Natural killer cell (primary cell): Measurements from ENCODE around the gene SMG1. TPM values are rescaled to one million over a fixed set of nuclear protein-coding genes. Genes with fewer than 3 reads are reported as not detected.

Source experiments
- ATAC-seq, 3 donors: fragments of 150-1000 bp in 2 of 3; fragments of 200-7000 bp in 1 of 3; cut with Tn5 transposase; 1 replicate in 1 of 3; 2 replicates in 2 of 3; pipeline ENCODE4 v1.10.0; 2021; ENCODE audit warnings: mild to moderate bottlenecking in 2 of 3, moderate library complexity in 2 of 3
- DNase-seq, 2 donors: peaks; one replicate each; pipeline versions ENCODE4 v3.0.0 to v3.0.0-alpha.2; 2013 to 2021; ENCODE audit warnings: mixed read lengths in 1 of 2
- H3K27ac ChIP-seq: one replicate; pipeline ENCODE4 v1.5.1; 2013; ENCODE audit warnings: mild to moderate bottlenecking, low read length
- H3K27me3 ChIP-seq: one replicate; pipeline ENCODE4 v1.6.1; 2013; ENCODE audit warnings: low read length; ENCODE audit not compliant: control insufficient read depth, insufficient read depth
- H3K36me3 ChIP-seq: one replicate; pipeline ENCODE4 v1.6.1; 2013; ENCODE audit warnings: low read length; ENCODE audit not compliant: control insufficient read depth, insufficient read depth
- H3K4me1 ChIP-seq: one replicate; pipeline ENCODE4 v1.6.1; 2013; ENCODE audit warnings: low read length; ENCODE audit not compliant: control insufficient read depth, insufficient read depth
- H3K4me3 ChIP-seq: one replicate; pipeline ENCODE4 v1.5.1; 2013; ENCODE audit warnings: low read length
- H3K9me3 ChIP-seq: one replicate; pipeline ENCODE4 v1.6.1; 2013; ENCODE audit warnings: low read length; ENCODE audit not compliant: control insufficient read depth, insufficient read depth
- H3K27ac Mint-ChIP-seq, 2 donors: one replicate each; pipeline ENCODE4 v1.8.0; 2022; ENCODE audit warnings: mild to moderate bottlenecking in 2 of 2, mixed read lengths in 2 of 2, moderate library complexity in 1 of 2
- H3K27me3 Mint-ChIP-seq, 2 donors: one replicate each; pipeline ENCODE4 v1.8.0; 2022; ENCODE audit warnings: low read depth in 2 of 2, mixed read lengths in 2 of 2
- H3K36me3 Mint-ChIP-seq: one replicate; pipeline ENCODE4 v1.8.0; 2022; ENCODE audit warnings: mixed read lengths
- H3K4me1 Mint-ChIP-seq, 2 donors: one replicate each; pipeline ENCODE4 v1.8.0; 2022; ENCODE audit warnings: mixed read lengths in 2 of 2
- H3K4me3 Mint-ChIP-seq: one replicate; pipeline ENCODE4 v1.8.0; 2022; ENCODE audit warnings: mild to moderate bottlenecking, moderate library complexity, mixed read lengths
- H3K9me3 Mint-ChIP-seq, 2 donors: one replicate each; pipeline ENCODE4 v1.8.0; 2022; ENCODE audit warnings: mixed read lengths in 2 of 2
- CTCF ChIP-seq: fragments of 200-600 bp; IDR thresholded peaks from one replicate; pipeline ENCODE4 v1.8.0; 2022; ENCODE audit warnings: antibody characterized with exemption
- WGBS: methylation state at CpG from one replicate; pipeline ENCODE4 v1.1.7; 2013; ENCODE audit warnings: missing lambda C conversion rate; ENCODE audit not compliant: insufficient coverage; 5-methylcytosine and 5-hydroxymethylcytosine counted together
- intact Hi-C: fragments of 100-400 bp; cut with micrococcal nuclease; formaldehyde crosslinking; loops from one replicate; pipeline ENCODE4 v1.14.2; 2022
- total RNA-seq, 4 donors: library from RNA; stranded (reverse); fragments of 120-200 nt in 1 of 4; gene quantifications; one replicate each; pipeline versions ENCODE4 v1.2.3 to v1.2.4, GENCODE V29; 2013 to 2022

SMG1 gene
- total RNA-seq, 3 donors from 2014 or later (not counting 1 experiment from before 2014, with no cell fraction given), result 215 to 253 (median 246) TPM

GRCh38 chr16:18832006-18832405 lies 94.2 kb downstream of the SMG1 start:
- Histone ChIP-seq H3K36me3 (peaks cover 87% of the 10 kb centered on the region), H3K27ac (no peak overlapping the region), H3K4me1 (no peaks in the 10 kb centered on the region), H3K4me3 (no peak overlapping the region), H3K27me3 (no peaks in the 10 kb centered on the region), H3K9me3 (no peaks in the 10 kb centered on the region)
- Mint-ChIP-seq H3K27ac (no peak overlapping the region), H3K4me3 (no peak overlapping the region), H3K9me3 (no peaks in the 10 kb centered on the region), H3K4me1 (no peaks in the 10 kb centered on the region), H3K27me3 (no peaks in the 10 kb centered on the region), H3K36me3 (peaks cover 28% of the 10 kb centered on the region)
- no peak for DNase-seq
- intact Hi-C loops, result no loop called here
- no peak for ATAC-seq
- WGBS, result 96% methylated on average over 2 of the region's 2 CpGs
- no peak for TF ChIP-seq CTCF

GRCh38 chr16:18829251-18829650 lies 97.0 kb downstream of the SMG1 start:
- DNase-seq (no peak), ATAC-seq (no peak)
- Histone ChIP-seq H3K36me3 (peaks cover 61% of the 10 kb centered on the region), H3K4me1 (no peaks in the 10 kb centered on the region), H3K9me3 (no peaks in the 10 kb centered on the region), H3K4me3 (no peak overlapping the region), H3K27me3 (no peaks in the 10 kb centered on the region), H3K27ac (no peak overlapping the region)
- no peaks in the 10 kb centered on the region for H3K9me3 Mint-ChIP-seq
- WGBS, result 95% methylated on average over 6 of the region's 6 CpGs
- no peaks in the 10 kb centered on the region for H3K4me1 Mint-ChIP-seq
- no peak for TF ChIP-seq CTCF
- H3K27me3 Mint-ChIP-seq, result no peaks in the 10 kb centered on the region
- peaks cover 15% of the 10 kb centered on the region for H3K36me3 Mint-ChIP-seq
- intact Hi-C loops, result no loop called here
- no peak overlapping the region for H3K4me3 Mint-ChIP-seq
- no peak overlapping the region for H3K27ac Mint-ChIP-seq

GRCh38 chr16:18827890-18828289 lies 98.3 kb downstream of the SMG1 start:
- DNase-seq, result no peak
- peak overlapping the region in 1 of 2 donors; percentile 22 for H3K27ac Mint-ChIP-seq
- H3K27me3 ChIP-seq, result no peaks in the 10 kb centered on the region
- intact Hi-C loops, result no loop called here
- no peak overlapping the region for H3K4me3 ChIP-seq
- H3K36me3 Mint-ChIP-seq, result peaks cover 10% of the 10 kb centered on the region
- H3K27me3 Mint-ChIP-seq, result no peaks in the 10 kb centered on the region
- H3K4me3 Mint-ChIP-seq, result no peak overlapping the region
- no peaks in the 10 kb centered on the region for H3K9me3 Mint-ChIP-seq
- peaks cover 48% of the 10 kb centered on the region for H3K36me3 ChIP-seq
- H3K4me1 ChIP-seq, result no peaks in the 10 kb centered on the region
- 91% methylated on average over 4 of the region's 4 CpGs for WGBS
- H3K9me3 ChIP-seq, result no peaks in the 10 kb centered on the region
- no peak for TF ChIP-seq CTCF
- H3K4me1 Mint-ChIP-seq, result no peaks in the 10 kb centered on the region
- no peak for ATAC-seq
- no peak overlapping the region for H3K27ac ChIP-seq

GRCh38 chr16:18816286-18816685 lies 109.9 kb downstream of the SMG1 start:
- intact Hi-C loops, result no loop called here

More at GRCh38 chr16:18816286-18816685, 109.9 kb downstream of the SMG1 start:
- Histone ChIP-seq H3K36me3 (peaks cover 65% of the 10 kb centered on the region), H3K27me3 (no peaks in the 10 kb centered on the region), H3K27ac (no peak overlapping the region), H3K9me3 (no peaks in the 10 kb centered on the region), H3K4me3 (no peak overlapping the region), H3K4me1 (peaks cover 6% of the 10 kb centered on the region)
- Mint-ChIP-seq H3K9me3 (no peaks in the 10 kb centered on the region), H3K27me3 (no peaks in the 10 kb centered on the region), H3K27ac (peak overlapping the region in 1 of 2 donors; percentile 38), H3K4me1 (peaks cover 6 to 8% of the 10 kb centered on the region in 2 donors), H3K4me3 (no peak overlapping the region), H3K36me3 (no peaks in the 10 kb centered on the region)
- ATAC-seq (no peak), DNase-seq (no peak)
- 92% methylated on average over 3 of the region's 3 CpGs for WGBS
- TF ChIP-seq CTCF, result no peak
